Measurements from ENCODE around the gene PTPRA.
"Not testable (repeated sequence)": the region's sequence is repeated elsewhere in the genome, so short reads cannot be mapped to it uniquely, and the experiment has no call there.

PTPRA gene

GRCh38 chr20:3045816-3046676, 172.8 kb downstream of the PTPRA start, which contains the start of gene MRPS26:
MRPS26 (plus strand) TSS chr20:3046052; CDS start chr20:3046069, 17 bp downstream.
- FAIRE-seq, result no peak

- no peak for FAIRE-seq
Observed at GRCh38 chr20:3046677-3047462, 173.6 kb downstream of the PTPRA start.

GRCh38 chr20:3047486-3048419, 174.5 kb downstream of the PTPRA start:
- FAIRE-seq, result no peak

GRCh38 chr20:3051385-3052019, 178.2 kb downstream of the PTPRA start:
- no peak for FAIRE-seq

- no peak for FAIRE-seq
Observed at GRCh38 chr20:3059489-3059888, 186.2 kb downstream of the PTPRA start.

GRCh38 chr20:3064119-3064518, 190.8 kb downstream of the PTPRA start:
- FAIRE-seq, result not testable (repeated sequence)

- no peak for FAIRE-seq
Observed at GRCh38 chr20:3067139-3068014, 194.1 kb downstream of the PTPRA start.

GRCh38 chr20:3068075-3068474, 194.8 kb downstream of the PTPRA start:
- no peak for FAIRE-seq

- no peak for FAIRE-seq
Observed at GRCh38 chr20:3068986-3069900, 196.0 kb downstream of the PTPRA start.

- FAIRE-seq, result no peak
Observed at GRCh38 chr20:3070725-3071124, 197.4 kb downstream of the PTPRA start.

GRCh38 chr20:3071266-3071609, 198.0 kb downstream of the PTPRA start:
- no peak for FAIRE-seq

GRCh38 chr20:3071610-3072529, 198.6 kb downstream of the PTPRA start, which contains the start of gene OXT:
OXT (plus strand) TSS chr20:3071620; CDS start chr20:3071656, 36 bp downstream.
- FAIRE-seq, result no peak

GRCh38 chr20:3072530-3073250, 199.4 kb downstream of the PTPRA start:
- FAIRE-seq, result no peak

- not testable (repeated sequence) for FAIRE-seq
Observed at GRCh38 chr20:3073251-3073643, 200.0 kb downstream of the PTPRA start.

GRCh38 chr20:3074812-3075211, 201.5 kb downstream of the PTPRA start:
- no peak for FAIRE-seq

GRCh38 chr20:3075315-3075714, 202.0 kb downstream of the PTPRA start:
- not testable (repeated sequence) for FAIRE-seq

GRCh38 chr20:3077618-3078134, 204.4 kb downstream of the PTPRA start:
- no peak for FAIRE-seq

GRCh38 chr20:3080939-3081388, 207.7 kb downstream of the PTPRA start:
- no peak for FAIRE-seq

All from islet of Langerhans (tissue), 1 donor.